Tibial nerve (tissue), 4 donors: ENCODE results near the gene AFMID. TPM values are rescaled to one million over a fixed set of nuclear protein-coding genes. Genes with fewer than 3 reads are reported as not detected.
A peak's percentile ranks its signal among the peaks of the same experiment; 100 is the strongest.

Experiments used
- DNase-seq, 2 donors: peaks; one replicate each; pipeline ENCODE4 v3.0.0-alpha.2; 2019; ENCODE audit warnings: low spot score in 2 of 2
- H3K27ac ChIP-seq, 4 donors: fragments of 200-600 bp; sonication (generic) in 3 of 4; one replicate each; pipeline ENCODE4 v1.5.1; 2017 to 2019; ENCODE audit warnings: mild to moderate bottlenecking in 1 of 4
- H3K27me3 ChIP-seq, 2 donors: fragments of 200-600 bp; sonication (generic) in 1 of 2; one replicate each; pipeline versions ENCODE4 v1.5.1 to v1.6.0; 2017 to 2019
- H3K36me3 ChIP-seq, 3 donors: fragments of 200-600 bp; sonication (generic); one replicate each; pipeline ENCODE4 v1.5.1; 2018 to 2019
- H3K4me1 ChIP-seq, 4 donors: fragments of 200-600 bp; sonication (generic) in 3 of 4; one replicate each; pipeline ENCODE4 v1.5.1; 2017 to 2019
- H3K4me3 ChIP-seq, 4 donors: fragments of 200-600 bp; sonication (generic) in 3 of 4; one replicate each; pipeline ENCODE4 v1.5.1; 2017 to 2019; ENCODE audit warnings: mild to moderate bottlenecking in 1 of 4, moderate library complexity in 1 of 4
- H3K9me3 ChIP-seq, 4 donors: fragments of 200-600 bp; sonication (generic) in 3 of 4; one replicate each; pipeline ENCODE4 v1.5.1; 2017 to 2019
- EP300 ChIP-seq, 2 donors: sonication (generic); formaldehyde crosslinking; IDR thresholded peaks; one replicate each; pipeline ENCODE4 v1.6.1; 2017; ENCODE audit warnings: antibody characterized with exemption in 2 of 2, mild to moderate bottlenecking in 1 of 2
- POLR2A ChIP-seq, 2 donors: fragments of 450-650 bp; IDR thresholded peaks; one replicate each; pipeline ENCODE4 v1.6.1; 2017; ENCODE audit warnings: antibody characterized with exemption in 2 of 2, mild to moderate bottlenecking in 2 of 2, moderate library complexity in 2 of 2
- WGBS, 2 donors: methylation state at CpG; one replicate each; pipeline ENCODE4 v1.1.5; 2018; 5-methylcytosine and 5-hydroxymethylcytosine counted together
- total RNA-seq, 4 donors: library from RNA; depleted of rRNA; stranded (reverse); fragments of >200 nt; gene quantifications; one replicate each; pipeline ENCODE4 v1.1.0, GENCODE V29; 2016
- TF ChIP-seq, protein P1 (sequence below), 5 experiments: fragments of 200-600 bp in 3 of 5; fragments of 450-650 bp in 2 of 5; sonication (generic) in 3 of 5; IDR thresholded peaks; one replicate each; pipeline ENCODE4 v1.5.1; 2016 to 2019; ENCODE audit warnings: antibody characterized with exemption in 5 of 5, mild to moderate bottlenecking in 3 of 5, moderate library complexity in 2 of 5

Gene AFMID
- total RNA-seq, 4 donors from 2014 or later, result 29.7 to 40.6 (median 37.7) TPM

DNA sequence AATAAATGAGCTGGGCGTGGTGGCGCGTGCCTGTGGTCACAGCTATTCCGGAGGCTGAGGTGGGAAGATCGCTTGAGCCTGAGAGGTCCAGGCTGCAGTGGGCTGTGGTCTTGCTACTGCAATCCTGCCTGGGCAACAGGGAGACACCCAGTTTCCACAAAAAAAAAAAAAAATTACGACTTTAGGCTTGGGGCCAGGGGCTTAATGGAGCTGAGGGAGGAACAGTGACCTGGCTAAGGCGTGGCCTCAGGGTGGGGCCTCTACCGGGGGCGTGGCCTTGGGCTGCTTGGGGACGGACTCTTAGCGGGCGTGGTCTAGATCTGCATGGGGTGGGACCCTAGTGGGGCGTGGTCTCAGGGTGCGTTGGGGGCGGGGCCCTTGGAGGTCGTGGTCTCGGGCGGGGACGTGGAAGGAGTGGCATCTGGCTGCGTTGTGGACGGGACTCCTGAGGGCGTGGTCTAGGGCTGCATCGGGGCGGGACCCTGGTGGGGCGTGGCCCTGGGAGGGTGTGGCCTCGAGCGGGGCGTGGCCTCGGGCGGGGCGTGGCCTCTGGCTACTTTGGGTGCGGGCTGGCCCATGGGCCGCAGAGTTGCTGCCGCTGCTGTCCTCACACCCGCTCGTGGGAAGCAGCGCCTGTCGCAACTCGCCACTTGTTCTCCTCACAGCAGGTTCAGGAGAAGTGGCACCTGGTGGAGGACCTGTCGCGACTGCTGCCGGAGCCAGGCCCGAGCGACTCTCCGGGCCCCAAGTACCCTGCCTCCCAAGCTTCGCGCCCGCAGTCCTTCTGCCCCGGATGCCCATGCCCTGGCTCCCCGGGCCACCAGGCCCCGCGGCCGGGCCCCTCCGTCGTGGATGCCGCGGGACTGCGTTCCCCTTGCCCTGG, 46.8 kb upstream of the AFMID start:
- Histone ChIP-seq H3K4me3 (peak overlapping the region in 1 of 4 donors; percentile 20), H3K36me3 (no peaks in the 10 kb centered on the region), H3K27ac (peak overlapping the region in 3 of 4 donors; percentile 44 to 70 (median 52)), H3K9me3 (no peaks in the 10 kb centered on the region), H3K4me1 (peaks cover 7 to 49% (median 25%) of the 10 kb centered on the region in 4 donors), H3K27me3 (no peaks in the 10 kb centered on the region)
- WGBS, 2 donors, result 22 to 33% methylated on average over 47 to 55 of the region's 58 CpGs
- no peak for TF ChIP-seq EP300 (IDR thresholded peaks at IDR 0.05)
- TF ChIP-seq POLR2A (IDR thresholded peaks at IDR 0.05), result peak in 1 of 2 donors; percentile 38
- peak; percentile 86 to 88 for DNase-seq

DNA sequence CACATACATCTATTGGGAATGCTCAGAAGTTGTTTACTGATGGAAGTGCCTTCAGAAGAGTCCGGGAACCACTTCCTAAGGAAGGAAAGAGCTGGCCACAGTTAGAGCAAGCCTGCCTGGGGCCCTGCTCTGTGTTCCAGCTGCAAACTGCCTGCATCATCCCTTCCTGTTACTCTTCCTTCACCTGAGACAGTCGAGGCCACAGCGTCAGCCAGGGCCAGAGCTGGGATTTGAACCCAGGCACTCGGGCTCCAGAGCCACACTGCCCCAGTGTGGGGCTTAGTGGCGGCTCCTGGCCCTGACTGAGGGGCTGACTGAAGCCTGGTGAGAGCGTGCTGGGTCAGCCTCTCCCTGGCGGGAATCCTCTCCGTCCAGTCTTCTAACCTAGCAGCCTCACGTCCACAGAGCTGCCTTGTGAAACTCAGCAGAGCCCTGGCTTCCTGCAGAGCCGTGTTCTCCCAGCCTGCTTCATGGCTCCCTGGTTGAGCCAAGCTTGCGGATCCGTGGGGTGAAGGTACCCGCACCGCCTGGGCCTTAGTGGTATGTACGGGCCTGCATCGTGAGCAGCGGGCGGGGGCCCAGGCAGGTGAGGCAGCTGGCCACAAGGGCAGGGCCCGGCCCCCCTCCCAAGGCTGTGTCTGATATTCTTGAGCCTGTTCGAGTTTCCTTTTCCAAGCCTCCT, 45.6 kb upstream of the AFMID start:
- Histone ChIP-seq H3K4me1 (peaks cover 8 to 61% (median 32%) of the 10 kb centered on the region in 4 donors), H3K27me3 (no peaks in the 10 kb centered on the region), H3K9me3 (no peaks in the 10 kb centered on the region), H3K36me3 (no peaks in the 10 kb centered on the region), H3K4me3 (no peak overlapping the region), H3K27ac (no peak overlapping the region)
- DNase-seq, result no peak
- WGBS, 2 donors, result 83 to 89% methylated on average over 20 of the region's 20 CpGs
- TF ChIP-seq, protein P1, sequence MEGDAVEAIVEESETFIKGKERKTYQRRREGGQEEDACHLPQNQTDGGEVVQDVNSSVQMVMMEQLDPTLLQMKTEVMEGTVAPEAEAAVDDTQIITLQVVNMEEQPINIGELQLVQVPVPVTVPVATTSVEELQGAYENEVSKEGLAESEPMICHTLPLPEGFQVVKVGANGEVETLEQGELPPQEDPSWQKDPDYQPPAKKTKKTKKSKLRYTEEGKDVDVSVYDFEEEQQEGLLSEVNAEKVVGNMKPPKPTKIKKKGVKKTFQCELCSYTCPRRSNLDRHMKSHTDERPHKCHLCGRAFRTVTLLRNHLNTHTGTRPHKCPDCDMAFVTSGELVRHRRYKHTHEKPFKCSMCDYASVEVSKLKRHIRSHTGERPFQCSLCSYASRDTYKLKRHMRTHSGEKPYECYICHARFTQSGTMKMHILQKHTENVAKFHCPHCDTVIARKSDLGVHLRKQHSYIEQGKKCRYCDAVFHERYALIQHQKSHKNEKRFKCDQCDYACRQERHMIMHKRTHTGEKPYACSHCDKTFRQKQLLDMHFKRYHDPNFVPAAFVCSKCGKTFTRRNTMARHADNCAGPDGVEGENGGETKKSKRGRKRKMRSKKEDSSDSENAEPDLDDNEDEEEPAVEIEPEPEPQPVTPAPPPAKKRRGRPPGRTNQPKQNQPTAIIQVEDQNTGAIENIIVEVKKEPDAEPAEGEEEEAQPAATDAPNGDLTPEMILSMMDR (IDR thresholded peaks at IDR 0.05), result no peak
- TF ChIP-seq EP300 (IDR thresholded peaks at IDR 0.05) (no peak), POLR2A (IDR thresholded peaks at IDR 0.05) (no peak)

DNA sequence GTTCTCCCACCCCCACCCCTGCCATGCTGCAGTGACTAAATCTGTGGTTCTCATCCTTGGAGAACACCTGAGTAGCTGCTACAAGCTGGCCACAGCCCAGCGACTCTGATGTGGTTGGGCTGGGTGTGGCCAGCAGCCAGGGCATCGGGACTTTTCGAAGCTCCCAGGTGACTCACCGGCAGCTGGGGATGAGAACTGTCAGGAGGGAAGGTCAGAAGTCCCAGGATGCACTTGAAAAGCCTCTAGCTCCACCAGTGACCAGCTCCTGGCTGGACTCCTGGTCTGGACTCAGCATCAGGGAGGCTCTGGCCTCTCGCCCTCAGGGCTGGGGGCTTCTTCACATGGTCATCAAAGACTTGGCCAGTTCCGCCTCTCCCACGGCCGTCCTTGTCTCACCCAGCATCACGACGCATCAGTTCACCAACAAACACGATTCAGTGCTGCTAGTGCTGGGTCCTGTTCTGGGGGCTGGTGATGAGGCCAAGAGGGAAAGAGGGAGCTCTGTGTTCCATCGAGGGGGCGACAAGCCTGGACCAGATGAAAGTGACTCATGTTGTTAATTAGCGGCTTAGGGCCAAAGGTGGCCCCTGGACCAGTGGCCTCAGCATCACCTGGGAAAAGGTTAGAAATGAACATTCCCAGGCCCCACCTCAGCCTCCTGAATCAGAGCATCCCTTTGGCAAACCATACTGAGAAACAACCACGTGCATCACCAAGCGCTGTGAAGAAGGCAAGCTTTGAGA, 44.9 kb upstream of the AFMID start:
- WGBS, 2 donors, result 79 to 86% methylated on average over 13 to 15 of the region's 16 CpGs
- H3K4me1 ChIP-seq, result peaks cover 8 to 68% (median 31%) of the 10 kb centered on the region in 4 donors
- H3K27ac ChIP-seq, result no peak overlapping the region
- TF ChIP-seq, protein P1 (IDR thresholded peaks at IDR 0.05), result no peak
- TF ChIP-seq EP300 (IDR thresholded peaks at IDR 0.05), result no peak
- no peak for TF ChIP-seq POLR2A (IDR thresholded peaks at IDR 0.05)
- no peak for DNase-seq
- H3K4me3 ChIP-seq, result no peak overlapping the region
- H3K9me3 ChIP-seq, result no peaks in the 10 kb centered on the region
- no peaks in the 10 kb centered on the region for H3K27me3 ChIP-seq
- no peaks in the 10 kb centered on the region for H3K36me3 ChIP-seq

DNA sequence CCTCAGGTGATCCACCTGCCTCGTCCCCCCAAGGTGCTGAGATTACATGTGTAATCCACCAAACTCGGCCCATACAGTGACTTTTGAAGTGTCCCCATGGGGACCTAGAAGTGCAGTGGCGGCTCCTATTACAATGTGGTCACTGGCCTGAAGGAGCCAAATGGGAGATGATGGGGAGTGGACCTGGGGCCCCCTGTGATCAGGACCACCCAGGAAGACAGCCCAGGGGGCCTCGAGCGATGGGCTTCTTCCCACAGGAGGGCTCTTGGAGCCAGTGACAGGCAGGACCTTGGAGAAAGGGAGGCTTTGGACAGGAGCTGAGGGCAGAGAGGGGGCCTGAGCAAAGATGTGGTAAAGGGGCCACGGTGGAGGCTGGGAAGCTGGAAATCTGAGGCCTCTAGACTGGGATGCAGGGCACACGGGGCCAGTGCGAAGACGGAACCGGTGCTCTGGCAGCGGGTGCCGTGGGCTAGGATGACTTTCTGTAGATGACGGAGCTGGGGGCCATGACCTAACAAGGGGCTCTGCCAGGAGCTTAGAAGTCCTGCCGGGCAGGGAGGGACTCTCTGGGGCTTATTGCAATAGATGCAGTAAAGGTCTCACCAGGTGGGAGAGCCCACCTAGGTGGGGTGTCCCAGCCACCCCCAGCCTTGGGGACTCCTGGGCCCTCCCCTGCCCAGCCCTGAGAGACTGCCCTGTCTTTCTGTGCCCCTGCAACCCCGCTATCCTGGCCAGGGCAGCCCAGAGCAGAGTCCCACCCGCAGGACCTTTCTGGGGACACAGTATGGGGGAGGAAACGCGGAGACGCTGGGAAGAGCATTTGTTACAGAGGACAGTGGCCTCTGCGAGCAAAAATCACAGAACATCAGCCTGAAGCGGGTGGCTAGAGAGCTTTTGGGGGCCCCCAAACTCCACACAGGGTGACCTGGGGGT, 43.7 kb upstream of the AFMID start:
- no peak for TF ChIP-seq POLR2A (IDR thresholded peaks at IDR 0.05)
- TF ChIP-seq, protein P1 (IDR thresholded peaks at IDR 0.05), result no peak
- TF ChIP-seq EP300 (IDR thresholded peaks at IDR 0.05), result no peak
- DNase-seq, result no peak
- Histone ChIP-seq H3K36me3 (no peaks in the 10 kb centered on the region), H3K27ac (peak overlapping the region in 2 of 4 donors; percentile 66 to 67), H3K4me3 (no peak overlapping the region), H3K27me3 (no peaks in the 10 kb centered on the region), H3K9me3 (no peaks in the 10 kb centered on the region), H3K4me1 (peaks cover 8 to 77% (median 29%) of the 10 kb centered on the region in 4 donors)
- 71 to 78% methylated on average over 18 to 21 of the region's 21 CpGs for WGBS, 2 donors
